ENCODE data around the gene APOB.

DNA sequence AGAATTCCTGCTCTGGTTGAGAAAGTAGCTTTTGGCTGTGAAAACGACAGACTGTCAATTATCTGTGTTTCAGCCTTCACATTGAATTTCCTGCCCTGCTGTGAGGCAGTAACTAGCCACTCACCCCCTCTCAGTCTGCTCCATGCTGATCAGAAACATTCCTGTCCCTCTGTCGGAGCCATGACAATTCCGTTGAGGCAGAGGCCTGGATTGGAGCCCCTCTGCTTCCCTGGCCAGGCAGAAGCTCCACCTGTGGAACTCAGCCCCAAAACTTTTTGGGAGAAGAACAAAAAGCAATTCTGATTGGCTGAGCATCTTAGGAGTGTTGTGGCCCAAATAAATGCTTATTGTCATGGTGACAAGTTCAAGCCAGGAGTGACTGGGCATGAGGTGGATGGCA lies 60.0 kb downstream of the APOB start:
- TF ChIP-seq, protein P1, sequence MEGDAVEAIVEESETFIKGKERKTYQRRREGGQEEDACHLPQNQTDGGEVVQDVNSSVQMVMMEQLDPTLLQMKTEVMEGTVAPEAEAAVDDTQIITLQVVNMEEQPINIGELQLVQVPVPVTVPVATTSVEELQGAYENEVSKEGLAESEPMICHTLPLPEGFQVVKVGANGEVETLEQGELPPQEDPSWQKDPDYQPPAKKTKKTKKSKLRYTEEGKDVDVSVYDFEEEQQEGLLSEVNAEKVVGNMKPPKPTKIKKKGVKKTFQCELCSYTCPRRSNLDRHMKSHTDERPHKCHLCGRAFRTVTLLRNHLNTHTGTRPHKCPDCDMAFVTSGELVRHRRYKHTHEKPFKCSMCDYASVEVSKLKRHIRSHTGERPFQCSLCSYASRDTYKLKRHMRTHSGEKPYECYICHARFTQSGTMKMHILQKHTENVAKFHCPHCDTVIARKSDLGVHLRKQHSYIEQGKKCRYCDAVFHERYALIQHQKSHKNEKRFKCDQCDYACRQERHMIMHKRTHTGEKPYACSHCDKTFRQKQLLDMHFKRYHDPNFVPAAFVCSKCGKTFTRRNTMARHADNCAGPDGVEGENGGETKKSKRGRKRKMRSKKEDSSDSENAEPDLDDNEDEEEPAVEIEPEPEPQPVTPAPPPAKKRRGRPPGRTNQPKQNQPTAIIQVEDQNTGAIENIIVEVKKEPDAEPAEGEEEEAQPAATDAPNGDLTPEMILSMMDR (IDR thresholded peaks at IDR 0.05): no peak
- TF ChIP-seq POLR2A (IDR thresholded peaks at IDR 0.05) (no peak), POLR2AphosphoS5 (IDR thresholded peaks at IDR 0.05) (no peak), EP300 (IDR thresholded peaks at IDR 0.05) (no peak)
